NCI-H748 (cell line): ENCODE results near the gene AFF2.
A peak's percentile ranks its signal among the peaks of the same experiment; 100 is the strongest.

Source experiments
- DNase-seq: peaks from one replicate; lab custom pipeline; 2025; ENCODE audit not compliant: unreplicated experiment; lab: John Stamatoyannopoulos, UW

Gene AFF2

DNA sequence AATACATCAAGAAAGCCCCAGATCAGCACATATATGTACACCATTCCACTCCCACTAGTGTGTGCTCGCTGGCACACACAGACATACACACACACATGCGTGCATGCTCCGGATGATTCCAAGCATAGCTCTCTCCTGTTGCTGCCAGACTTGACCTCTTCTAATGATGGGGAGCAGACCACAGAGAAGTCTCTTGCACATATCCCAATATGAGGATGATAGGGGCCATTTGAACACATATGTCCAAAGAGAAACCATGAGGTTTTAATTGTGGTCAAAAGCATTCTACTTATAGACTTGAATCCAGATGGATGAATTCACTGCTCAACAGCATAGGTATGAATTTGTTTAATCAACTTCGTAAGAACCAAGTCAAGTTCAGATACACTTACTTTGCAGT lies 214.9 kb downstream of the AFF2 start:
- no peak for DNase-seq

DNA sequence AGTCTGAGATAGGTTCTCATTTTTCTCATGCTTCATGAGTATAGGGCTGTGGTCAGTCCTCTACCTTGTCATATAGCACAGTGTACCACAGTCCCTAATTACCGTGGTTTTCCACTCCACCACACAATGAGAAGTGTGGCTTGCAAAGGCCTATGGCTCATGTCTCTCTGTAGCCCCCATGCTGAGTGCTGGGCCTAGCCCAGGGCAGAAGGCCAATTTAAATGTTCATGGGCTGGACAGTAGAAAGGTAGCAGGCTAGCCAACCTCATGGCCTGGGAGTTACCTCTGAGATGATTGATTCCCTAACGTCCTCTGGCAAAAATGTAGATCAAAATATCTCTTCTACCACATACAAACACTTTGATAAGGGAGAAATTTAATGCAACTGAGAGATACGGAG lies 222.5 kb downstream of the AFF2 start:
- no peak for DNase-seq

DNA sequence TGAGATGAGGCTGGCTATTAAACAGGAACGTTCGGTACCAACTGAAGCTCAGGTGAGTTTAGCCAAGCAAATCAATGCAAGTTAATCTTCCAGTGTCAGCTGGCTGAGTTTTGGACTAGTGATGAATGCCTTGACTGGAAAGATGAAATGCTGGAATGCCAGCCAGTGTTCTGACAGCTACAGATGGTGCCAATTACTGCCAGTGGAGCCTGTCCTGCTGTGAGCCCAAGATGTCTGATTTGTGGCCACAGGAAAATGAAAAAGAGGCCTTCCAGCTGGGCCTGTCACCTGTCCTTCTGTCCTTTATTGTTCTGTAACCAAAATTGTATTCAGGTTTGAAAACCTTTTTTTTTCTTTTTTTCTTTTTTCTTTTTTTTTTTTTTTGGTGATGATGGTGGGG lies 223.1 kb downstream of the AFF2 start:
- DNase-seq = no peak

DNA sequence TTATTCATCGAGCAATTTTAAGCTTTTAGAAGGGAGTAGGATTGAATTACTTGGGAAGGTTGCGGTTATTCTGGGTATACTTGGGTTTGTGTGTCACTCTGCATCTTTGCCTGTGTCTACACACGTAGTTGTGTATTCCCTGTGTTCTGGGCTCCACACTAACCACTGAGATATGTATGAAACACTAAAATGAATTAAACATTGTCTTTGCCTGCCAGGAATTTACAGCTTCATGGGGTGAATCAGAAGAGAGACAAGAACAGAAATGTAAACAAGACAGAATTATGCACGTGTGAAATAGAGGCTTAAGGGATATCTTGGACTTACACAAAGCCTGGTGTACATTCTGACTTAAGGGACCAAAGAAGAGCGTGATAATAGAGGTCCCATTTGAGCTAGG lies 228.5 kb downstream of the AFF2 start:
- DNase-seq = no peak

DNA sequence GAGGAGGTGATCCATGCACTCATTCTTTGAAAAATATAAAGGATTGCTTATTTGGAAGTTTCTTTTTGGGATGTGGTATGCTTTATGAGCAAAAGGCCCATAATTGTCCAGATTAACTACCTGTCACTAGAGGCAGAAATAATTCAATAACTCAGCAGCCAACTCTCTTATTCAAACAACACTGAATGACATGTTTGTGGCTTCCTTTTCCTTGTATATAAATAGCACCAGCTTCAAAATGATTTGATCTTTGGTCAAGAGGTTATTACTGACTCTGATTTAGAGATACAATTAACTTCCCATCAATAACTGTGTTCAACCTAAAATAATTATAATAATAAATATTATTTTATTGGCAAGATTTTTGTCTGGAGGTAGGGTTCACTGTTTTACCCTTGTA lies 232.3 kb downstream of the AFF2 start:
- no peak for DNase-seq

DNA sequence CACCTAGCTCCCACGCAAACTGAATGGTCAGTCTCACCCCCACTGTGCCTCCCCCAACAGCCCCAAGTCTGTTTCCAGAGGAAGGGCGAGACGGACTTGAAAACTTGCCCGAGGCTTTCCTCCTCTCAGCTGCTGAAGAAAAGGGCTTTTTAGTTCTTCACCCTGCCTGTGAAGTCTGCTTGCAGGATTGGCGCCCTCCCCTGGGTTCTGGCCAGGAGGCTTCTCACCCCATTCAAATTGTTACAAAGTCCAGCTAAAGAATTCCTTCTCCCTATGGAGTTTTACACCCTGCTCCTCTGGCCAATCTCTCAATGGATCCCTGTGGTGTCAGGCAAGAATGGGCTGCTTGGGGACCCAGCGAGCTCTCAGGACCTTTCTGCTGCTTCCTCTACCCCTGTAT lies 241.0 kb downstream of the AFF2 start:
- no peak for DNase-seq

DNA sequence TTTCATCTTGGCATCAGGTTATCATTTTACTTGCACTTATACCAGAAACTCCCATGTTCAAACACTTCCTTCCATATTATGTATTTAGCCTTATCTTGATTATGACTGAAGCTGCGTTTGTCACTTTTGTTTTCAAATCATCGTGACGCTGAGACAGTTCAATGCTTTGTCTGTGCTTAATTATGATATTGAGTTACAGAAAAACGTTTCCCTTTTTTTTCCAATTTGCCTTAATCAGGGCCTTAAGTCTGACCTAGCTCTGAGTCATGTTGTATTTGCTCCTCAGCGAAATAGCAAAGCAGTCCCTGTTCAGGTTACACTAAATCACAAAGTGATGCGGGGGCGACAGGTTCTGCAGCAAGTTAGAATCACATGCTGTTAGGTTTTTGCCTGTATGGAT lies 254.7 kb downstream of the AFF2 start:
- DNase-seq = peak; percentile 77

DNA sequence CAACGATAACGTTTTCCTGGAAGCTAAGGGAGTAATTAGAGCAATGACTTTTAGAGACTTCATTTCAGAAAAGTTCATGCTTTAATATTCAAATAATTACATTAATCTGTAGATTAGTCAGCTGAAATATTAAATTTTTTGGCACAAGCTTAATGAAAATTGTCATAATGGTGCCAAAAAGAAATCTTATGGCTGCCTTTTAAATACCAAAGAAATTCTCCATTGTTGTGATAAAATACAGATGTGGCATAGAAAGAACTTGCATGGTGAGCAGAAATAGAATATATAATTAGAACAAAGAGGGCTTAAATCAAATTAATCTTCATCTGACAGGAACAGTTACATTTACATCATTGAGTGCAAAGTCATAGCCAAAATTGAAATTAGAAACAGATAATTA lies 263.5 kb downstream of the AFF2 start:
- no peak for DNase-seq

DNA sequence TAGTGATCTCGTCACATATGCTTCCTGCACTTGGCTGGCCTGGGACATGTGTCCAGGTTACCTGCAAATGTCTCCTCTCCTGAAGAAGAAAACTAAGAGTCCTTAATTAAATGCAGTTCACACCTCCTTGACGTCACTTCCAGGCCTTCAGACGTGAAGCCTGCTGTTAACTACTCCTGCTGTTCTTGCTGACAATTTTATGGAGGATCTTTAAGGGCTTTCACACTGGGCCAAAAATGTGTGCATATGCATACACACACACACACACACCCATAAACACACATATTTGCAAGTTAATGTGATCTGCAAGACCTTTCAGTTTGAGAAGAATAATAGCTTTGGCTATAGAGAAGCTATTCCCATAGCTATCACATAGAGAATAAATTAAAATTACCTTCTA lies 267.9 kb downstream of the AFF2 start:
- no peak for DNase-seq

DNA sequence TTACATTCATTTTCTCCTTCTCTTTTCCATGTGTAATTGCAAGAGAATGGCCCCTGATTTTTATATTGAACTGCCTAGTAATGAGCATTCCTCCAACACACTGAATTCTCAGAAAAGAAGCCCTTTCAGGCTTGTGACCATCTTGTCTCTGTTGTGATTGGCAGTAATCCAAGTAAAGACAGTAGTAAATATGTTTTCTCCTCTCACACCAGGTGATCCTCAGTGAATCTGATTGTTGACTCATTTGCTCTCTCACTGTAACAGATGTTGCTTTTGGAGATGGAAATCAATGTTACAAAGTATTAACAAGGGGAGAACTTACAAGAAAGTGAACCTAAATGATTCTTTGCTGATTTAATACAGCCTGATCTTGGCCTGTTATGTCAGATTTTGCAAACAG lies 271.0 kb downstream of the AFF2 start:
- DNase-seq = peak; percentile 66

DNA sequence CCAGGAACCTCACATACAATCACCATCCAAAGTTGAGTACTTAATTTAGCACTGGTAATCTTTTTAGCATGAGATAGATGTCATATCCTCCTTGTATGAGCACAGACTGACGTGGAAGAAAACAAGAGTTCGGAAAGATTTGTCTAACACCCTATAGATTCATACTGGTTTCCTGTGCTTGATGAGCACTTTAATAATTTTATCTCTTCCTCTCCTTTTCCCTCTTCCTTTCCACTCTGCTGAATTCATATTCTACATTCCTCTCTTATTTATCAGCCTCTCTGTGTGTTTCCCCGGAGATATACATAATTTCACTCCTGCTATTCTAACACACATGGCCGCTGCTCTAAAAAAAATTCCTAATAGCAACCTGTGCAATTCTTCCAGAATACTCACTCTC lies 273.9 kb downstream of the AFF2 start:
- DNase-seq = no peak

DNA sequence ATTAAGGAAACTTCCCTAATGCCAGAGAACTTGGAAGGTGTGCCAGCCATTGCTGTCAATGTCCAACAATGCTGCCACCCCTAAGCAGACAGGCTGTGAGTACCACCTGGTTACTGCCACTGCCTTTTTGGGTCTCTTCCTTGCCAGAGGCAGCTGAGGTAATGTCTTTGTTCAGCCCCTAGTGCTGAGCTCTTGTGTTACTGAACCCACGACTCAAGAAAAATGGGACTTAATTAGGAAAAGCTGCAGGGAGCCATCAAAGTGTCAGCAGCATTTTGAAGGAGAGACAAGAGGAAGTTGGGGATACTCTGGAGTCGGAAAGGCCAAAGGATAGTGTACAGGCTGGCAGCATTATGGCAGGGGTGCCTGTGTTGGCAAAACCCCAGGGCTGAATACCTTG lies 283.7 kb downstream of the AFF2 start:
- DNase-seq = no peak

DNA sequence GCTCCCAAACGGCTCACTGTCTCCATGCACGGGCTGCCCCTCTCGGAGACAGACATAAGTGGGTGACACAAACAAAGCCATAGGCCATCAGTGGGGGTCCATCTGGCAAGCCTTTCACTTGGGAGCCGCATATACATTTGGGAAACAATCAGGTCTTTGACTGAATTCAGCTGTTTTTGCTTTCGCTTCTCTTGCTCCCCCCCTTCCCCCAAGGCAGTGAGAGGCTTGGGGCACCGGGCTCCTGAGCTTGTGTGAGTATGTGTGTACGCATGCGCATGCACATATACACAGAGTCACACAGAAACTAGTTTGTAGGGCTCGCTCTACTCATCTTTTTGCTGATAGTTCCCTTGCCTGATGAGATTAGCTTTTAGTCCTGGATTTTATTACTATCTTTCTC lies 284.4 kb downstream of the AFF2 start:
- peak; percentile 90 for DNase-seq

DNA sequence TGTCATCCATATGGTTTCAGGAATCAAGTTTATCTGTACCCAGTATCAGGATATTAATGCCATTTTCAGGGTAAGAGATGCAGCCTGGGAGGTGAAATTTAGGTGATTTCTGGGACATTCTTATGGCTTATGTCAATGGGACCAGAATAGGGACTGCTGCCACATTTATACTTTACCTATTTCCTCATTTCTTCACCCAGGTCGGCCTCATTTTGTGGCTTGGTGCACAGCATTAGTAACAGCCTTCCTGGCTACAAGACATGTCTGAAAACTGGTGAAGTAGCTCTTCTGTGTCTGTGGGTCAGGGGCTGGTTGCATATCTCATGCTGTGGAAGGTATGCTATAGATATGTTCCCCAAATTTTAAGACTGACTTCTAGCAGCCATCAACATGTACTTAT lies 284.8 kb downstream of the AFF2 start:
- DNase-seq = no peak

DNA sequence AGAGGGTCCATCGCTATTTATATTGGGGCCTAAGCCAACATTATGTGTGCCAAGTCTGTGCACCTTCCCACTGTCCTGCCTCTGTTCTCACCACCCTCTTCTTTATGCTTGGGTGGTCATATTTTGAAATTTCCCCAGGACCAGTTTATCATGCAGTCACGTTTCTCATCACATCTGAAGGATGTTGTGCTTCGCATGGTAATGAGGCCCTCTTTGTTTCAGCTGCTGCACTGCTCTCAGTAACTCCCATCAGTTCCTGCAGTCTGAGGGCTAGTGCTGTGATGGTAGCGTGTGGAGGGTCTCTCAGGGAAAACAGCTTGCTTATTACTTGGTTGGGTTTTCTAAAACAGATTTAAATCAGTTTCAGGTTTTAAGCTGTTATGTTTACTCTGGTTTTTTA lies 288.0 kb downstream of the AFF2 start:
- no peak for DNase-seq

DNA sequence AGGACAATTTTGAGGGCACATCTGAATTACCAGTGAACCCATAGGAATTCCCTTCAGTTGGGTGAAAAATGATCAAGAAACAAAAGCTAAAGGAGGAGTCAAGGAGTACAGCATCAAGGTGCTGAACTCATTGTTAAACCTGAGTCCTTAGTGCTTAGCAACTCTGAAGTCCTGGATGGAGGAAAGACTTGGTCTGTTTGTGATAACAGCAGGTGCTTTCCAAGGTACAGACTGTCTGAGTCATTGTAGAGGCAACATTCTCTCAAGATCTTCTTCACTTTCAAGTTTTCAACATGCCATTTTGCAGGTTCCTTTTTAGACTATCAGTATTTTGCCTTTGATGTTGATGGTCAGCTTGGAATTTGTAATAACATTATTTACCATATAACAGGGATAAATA lies 293.9 kb downstream of the AFF2 start:
- no peak for DNase-seq

DNA sequence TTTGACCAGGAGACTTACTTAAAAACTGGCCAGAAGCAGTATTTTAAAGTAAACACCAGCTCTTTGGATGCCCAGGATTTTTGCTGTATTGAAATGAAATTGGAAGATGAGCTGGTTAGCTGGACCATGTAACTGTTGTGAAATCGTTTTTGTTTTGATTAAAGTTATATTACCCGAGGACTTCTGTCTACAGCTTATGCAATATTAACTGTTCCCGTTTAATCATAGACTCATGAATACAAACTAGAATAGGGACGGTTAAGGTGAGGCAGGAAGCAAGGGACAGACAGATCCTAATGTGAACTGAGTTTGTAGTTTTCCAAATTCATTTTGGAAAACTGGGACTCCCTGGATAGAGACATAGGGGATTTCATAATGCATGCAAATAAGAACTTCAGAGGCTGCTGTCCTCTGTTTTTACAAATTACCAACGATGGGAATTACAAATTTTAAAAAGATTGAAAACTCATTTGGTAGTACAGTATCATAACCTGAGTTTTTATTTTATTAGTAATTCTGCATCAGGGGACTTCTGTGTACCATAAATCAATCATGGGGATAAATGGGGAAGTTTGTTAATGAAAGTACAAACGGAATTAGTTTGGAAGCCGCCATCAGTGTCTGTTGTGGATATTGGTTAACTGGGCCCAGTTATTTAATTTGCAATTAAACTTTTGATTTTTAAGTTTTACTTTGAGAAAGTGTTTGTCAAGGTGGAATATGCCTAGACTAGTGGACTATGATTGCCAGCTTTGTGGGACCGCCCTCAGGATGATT lies 304.4 kb downstream of the AFF2 start:
- DNase-seq = no peak

DNA sequence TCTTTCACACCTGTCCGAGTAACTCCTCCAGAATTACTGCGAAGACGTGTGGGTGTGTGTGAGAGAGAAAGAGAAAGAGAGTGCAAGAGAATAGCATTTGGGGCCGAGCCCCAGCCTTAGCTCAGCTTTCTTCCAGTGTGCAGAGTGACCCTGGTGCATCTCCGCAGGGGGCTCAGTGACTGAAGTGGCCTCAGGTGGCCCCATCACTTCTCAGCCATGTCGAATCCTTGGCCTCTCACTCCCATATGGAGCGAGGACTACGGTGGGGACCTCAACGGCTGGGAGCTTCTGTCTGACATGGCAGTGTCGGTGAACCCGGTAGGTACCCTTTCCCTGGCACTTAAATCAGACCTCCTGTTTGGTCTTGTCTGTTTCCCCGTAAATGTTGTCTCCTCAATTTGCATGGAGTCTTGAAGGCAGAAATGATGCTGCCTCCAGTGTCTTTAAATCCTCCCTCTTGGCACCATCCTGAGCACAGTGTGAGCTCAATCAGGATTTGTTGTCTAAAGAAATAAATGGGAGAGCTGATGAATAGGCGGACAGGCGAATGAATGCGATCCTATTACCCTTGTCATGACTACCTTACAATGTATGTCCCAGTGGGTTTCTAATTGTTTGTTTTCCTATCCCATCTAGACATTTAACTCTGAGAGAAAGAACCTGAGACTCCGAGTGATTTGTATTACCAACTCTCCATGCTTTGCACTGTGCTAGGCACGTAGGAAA lies 305.9 kb downstream of the AFF2 start:
- peak; percentile 89 for DNase-seq

DNA sequence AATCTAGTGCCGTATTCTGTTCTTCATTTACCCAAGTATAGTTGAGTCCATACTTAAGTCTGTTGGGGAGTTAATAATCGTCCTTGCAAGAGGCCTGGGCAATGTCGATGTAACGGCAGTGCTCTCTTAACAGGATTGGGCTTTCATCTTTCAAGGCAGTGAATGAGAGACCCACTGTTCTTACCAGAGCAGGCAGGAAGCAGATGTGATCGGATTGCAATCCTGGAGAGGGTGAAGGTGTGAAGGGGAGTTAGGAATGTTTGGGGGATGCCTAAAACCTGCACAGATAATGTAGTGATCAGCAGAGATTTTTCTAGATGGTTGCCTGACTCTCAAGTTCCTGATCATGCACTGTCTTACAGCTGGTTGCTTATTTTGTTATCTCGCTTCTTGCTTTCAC lies 308.4 kb downstream of the AFF2 start:
- no peak for DNase-seq

DNA sequence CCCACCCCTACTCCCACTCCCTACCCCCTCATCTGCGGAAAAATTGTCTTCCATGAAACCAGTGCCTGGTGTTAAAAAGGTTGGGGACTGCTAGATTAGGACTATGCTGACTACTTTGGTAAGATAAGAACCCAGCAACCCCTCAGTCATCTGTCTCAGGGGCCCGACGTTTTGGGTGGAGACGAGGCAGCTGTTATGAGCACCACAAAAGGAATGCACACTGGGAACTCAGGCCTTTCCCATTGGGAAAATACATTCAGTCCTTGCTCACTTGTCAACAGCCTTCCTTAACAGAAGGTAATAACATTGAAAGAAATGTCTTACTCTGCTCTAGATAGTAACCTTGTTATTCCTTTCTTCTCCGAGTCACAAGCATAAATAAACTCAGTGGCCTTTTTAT lies 310.8 kb downstream of the AFF2 start:
- DNase-seq = no peak

DNA sequence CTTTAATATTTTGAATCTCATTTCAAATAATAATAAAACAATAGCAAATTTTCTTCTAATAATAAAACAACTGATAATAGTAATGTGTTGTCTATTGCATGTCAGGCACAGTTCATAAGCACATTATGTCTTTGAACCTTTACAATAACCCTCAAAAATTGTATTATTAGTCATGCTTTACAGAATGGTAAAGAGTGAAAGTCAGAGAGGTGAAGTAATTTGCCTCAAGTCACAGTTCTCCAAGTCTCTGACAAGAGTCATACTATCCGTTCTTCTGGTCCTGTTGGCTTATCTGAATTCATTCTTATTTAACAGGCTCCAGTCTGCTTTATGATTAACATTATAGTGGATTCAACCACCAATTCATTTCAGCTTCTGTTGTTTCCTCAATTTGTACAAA lies 313.0 kb downstream of the AFF2 start:
- DNase-seq = no peak

DNA sequence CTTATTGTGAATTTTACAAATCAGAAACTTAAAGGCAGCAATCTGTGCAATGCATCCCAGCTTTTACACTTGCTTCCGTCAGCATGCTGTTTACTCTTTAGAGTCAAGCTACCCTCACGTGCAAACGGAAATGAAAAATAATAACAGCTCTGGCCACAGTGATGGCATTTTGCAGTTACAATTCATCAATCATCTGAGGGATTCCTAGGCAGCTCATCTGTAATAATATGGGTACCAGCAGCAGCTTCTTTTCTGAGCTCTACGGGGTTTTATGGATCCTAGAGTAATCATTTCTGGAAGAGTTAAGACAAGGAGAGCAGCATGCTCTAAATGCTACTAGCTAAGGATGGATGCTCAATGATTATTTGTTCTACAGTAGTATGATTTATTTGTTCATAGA lies 313.6 kb downstream of the AFF2 start:
- DNase-seq = no peak
